Stimulated activated CD8-positive, alpha-beta memory T cell treated with anti-CD3 and anti-CD28 coated beads, Interleukin-12 subunit alpha, Interleukin-12 subunit beta, amount 100 ng/mL, for 1 hour (primary cell): ENCODE data around the gene AOPEP.

Experiments
- DNase-seq: peaks from one replicate; pipeline ENCODE4 v3.0.0-alpha.2; 2020; ENCODE audit warnings: low read depth

Gene AOPEP

DNA sequence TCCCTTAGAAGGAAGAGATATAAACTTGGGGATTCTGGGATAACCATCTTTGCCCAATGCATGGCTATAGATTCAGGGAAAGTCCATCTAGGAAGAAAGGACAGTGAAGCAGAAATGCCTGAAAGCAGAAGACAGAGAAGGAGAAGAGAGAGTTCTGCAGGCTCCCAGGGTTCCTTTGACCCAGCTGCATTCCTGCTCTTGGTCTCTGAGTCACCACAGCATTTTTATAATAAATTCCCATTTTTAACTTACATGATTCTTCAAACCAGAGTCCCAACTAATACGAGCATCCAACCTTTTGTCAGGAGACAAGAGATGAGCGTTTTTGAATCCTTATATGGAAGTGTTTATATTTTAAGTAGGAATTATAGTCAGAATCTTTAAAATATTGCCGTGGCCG is 12.0 kb upstream of the AOPEP start:
- DNase-seq, result no peak

DNA sequence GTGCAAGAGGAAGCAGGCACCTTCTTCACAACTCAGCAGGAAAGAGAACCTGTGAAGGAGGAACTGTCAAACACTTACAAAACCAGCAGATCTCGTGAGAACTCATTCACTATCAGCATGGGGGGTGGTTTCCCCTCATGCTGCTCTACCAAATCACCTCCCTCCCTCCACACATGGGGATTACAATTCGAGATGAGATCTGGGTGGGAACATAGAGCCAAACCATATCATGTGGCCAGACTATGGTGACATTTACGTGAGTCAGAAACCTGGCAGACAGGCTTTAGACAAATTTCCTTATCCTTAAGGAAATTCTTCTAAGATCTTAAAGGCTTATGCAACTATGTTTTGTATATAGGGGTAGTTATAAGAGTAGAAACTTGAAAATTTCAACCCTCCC is 8.7 kb upstream of the AOPEP start:
- no peak for DNase-seq

DNA sequence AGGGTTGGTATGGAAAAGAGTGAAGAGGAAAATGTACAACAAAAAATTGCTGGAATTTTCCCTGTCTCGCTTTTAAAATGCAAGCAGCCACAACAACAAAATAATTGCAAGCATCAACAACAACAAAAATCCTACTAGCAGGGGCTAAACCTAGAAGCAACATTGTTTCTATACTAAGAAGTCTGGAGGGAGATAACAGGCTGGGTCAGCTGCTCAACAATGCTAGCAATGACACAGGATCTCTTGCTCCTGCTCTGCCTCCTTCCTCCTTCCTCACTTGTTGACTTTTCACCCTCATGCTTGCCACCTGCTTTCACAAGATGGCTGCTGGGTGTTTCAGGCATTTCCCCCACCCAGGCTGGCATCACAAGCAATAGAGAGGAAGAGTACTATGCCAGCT is 7.6 kb upstream of the AOPEP start:
- DNase-seq, result no peak

DNA sequence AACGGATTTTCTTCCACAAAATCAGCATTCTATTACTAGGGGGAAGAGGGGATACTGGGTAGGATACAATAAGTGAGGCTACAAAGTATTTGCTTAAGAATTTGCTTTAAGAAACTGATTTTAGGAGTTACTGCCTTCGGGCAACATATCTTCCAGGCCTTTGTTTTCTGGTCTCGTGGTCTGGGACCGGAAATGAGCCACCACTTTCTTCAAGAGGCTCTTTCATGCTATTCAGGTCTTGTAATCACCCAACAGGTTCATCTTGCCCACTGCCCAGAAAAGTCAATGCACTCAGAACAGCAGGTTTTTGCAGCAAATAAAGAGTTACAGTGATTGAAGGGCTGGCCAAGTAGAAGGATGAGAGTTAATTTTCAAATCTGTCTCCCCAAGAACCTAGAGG is 6.6 kb upstream of the AOPEP start:
- DNase-seq, result no peak

DNA sequence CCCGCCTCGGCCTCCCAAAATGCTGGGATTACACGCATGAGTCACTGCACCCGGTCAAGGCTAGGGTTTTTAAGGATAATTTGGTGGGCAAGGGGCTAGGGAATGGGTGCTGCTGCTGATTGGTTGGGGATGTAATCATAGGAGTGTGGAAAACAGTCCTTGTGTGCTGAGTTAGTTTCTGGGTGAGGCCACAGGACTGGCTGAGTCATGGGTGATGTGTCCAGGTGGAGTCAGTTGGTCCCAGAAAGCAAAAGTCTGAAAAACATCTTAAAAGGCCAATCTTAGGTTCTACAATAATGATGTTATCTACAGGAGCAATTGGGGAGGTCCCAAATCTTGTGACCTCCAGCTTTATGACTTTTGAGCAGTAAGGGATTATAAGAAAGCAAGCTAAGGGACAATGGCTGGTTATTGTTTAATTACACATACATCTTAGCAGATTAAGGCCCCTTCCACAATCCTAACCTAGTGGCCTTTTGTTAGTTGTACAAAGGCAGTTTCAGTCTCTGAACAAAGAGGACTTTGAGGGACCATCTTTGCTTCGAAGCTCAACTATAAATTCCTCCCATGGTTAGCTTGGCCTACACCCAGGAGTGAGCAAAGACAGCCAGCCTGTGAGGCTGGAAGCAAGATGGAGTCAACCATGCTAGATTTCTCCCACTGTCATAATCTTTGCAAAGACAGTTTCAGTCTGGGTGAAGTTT is 5.5 kb upstream of the AOPEP start:
- DNase-seq, result no peak

DNA sequence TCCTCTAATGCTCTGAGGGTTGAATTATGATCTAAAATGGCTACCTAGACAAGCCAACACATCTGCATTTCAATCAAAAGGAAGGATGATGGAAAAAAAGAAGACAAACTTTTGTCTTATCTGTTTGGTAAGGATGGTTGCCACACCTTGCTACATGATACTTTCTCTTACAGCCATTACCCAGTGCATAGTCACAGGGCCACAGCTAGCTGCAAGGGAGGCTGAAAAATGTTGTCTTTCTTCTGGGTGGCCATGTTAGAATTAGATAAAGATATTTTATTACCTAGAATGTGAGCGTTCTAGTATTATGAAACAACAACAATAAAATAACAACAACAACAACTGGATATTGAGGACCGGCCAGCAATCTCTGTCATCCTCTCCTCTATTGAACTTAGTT is 4.7 kb upstream of the AOPEP start:
- DNase-seq, result no peak

DNA sequence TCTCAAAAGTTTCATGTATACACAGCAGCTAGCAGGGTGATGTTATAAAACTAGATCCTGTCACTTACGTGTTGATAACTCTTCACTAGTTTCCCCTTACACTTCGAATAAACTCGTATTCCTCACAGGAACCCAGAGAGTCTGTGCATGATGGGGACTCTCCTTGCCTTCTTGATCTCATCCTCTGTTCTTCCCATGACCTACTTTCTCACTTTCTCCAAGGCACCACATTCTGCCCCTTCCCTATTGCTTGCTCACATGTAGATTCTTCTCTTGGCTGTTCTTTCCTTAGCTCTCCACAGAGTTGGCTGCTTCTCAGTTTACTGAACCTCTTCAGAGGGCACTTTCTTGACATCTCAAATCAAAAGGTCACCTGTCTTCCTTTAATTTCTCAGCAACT is 1.2 kb upstream of the AOPEP start:
- no peak for DNase-seq

DNA sequence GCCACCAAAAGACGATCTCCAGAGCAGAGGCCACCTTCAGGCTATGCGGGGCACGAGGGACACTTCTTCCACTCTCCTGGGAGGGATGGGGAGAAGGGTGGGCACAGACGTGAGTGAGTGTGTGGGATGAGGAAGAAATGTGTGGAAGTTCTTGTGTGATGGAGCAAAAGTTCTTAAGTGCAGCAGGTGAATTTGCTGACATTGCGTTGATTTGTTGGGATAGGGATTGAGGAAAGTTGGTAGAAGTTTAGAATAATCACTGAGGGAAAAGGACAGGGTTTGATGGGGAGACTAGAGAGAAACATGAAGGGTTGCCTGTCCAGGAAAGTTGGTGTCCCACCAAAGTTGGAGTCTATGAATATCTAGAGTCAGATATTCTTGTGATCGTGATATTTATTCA is 2.2 kb downstream of the AOPEP start:
- no peak for DNase-seq

DNA sequence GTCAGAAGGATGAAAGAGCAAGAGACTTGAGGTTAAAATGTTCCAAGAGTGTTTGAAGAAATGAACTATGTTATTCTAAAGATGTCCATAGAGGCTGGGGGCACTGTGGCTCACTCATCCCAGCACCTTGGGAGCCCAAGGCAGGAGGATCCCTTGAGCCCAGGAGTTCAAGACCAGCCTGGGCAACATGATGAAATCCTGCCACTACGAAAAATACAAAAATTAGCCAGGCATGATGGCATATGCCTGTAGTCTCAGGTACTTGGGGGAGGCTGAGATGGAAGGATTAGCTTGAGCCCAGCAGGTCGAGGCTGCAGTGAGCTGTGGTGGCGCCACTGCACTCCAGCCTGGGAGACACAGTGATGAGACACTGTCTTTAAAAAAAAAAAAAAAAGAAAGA is 2.7 kb downstream of the AOPEP start:
- DNase-seq, result no peak

DNA sequence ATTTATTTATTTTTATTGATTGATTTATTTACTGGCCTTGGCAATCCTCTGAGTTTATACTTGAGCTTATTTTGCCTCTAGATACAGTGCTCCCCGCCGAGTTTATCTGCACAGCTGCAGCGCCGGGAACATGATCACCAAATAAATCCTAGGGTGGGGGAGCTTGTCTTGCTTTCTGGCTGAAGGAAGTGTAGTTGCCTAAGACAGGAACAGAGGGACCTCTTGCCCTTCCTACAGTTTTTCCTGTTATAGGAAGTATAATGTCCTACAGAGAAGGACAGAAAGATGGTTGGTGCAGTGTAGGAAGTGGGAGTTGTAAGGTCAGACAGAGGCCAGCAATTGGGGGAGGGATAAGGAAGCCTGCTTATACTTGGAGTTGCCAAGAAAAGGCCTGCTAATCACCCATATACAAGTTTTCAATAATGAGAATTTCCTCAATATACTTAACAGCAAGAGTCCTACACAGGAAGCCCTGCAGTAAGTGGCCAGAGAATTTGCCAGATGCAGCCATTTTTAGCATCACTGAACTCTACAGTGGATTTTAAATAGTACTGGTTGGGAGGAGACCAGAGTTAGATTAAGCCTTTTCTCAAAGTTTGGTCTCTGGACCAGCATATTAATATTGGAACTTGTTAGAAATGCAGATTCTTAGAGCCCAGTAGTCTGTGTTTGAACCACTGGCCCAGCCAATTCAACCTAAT is 7.7 kb downstream of the AOPEP start:
- DNase-seq, result no peak

DNA sequence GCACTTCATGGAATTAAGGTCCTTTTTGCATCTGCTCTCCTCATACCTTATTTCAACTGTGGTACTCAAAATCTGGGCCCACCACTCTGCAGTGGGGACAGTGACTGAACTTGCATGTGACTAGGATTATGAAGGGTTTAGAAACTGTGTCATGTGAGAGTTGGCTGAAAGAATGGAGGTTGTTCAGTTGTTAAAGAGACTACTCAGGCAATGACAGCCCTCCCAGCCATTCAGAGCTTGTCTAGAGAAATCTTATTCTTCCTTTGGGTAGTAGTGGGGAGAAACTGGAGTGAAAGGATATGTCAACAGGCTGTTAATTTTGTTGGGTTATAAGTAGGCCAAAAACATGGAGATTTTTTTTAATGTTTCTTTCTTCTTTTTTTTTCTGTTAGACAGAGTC is 10.3 kb downstream of the AOPEP start:
- DNase-seq, result no peak

DNA sequence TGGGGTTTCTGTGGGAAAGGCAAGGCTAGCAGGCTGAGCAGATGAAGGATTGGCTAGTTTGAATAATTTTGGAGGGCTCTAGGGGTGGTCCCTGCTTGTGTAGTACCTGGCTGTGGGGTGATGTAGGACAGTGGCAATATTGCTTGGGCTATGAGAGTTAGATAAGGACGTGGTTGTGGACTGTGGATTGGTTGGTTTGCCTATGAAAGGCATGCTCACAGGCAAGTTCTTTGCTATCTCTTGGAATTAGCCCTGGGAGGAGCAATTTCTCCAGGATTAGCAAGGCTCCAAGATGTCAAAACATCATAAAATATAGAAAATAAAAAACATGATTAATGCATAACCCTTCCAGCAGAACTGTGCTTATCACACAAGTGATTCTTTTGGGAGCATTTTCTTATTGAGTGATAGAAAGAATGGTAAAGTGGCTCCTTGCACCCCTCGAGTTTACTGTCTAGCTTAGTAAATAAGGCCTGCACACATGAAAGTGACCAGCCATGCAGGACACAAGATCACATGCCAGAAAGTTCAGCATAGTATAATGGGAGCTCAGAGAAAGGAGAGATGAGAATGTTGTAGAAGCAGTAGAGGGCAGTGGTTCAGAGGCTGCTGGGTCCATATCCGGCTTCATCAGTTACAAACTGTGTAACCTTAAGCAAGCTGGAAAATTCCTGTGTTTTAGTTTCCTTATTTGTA is 13.8 kb downstream of the AOPEP start:
- no peak for DNase-seq

DNA sequence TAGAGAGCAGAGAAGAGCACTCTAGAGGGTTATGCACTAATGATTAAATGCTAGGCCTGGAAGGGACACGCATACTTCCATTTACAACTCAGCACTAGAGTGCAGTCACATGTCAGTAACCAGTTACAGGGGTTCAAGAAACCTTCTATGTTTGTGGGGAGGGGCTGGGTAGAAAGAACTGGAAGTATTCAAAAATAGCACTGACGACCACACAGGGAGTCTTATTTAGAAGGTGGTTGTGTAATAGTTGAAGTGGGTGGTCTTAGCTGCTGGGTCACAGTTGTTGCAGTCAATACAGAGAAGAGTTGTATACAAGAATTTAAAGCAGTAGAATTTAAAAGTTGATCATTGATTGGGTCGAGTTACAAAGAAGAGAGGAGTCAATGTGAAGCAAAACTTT is 15.4 kb downstream of the AOPEP start:
- no peak for DNase-seq

DNA sequence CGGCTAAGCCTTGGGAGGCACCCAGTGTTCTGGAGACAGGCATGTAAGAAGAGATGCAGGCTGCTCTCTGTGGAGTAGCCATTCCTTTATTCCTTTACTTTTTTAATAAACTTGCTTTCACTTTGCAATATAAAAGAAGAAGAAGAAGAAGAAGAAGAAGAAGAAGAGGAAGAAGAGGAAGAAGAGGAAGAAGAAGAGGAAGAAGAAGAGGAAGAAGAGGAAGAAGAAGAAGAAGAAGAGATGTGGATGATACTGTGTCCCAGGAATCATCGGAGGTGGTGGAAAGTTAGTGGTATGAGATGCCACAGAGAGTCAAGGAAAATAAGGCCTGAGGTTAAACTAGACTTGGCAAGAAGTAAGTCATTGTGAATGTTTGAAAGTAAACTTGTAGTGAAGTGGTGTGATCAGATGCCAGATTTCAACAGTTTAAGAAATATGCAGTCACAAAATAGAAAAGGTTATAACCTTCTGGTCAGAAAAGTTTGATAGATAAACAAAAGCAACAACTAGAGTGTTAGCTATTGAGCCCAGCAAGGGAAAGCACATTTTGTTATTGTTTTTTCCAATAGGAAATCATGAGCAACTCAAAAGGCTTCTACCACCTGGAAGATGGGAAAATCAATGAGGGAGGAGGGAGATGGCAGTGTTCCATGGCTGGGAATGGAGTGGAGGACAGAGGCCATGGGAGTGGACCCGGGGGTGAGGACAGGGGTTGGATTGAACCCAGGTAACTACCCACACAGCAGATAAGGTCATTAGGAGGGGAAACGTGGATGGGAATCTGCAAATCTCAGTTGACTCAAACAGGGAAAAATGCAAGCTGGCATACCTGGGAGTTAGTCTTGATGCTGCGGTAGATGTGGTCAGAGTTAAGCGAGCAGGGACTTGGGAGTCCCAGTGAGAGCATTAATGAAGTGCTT is 16.8 kb downstream of the AOPEP start:
- DNase-seq, result no peak

DNA sequence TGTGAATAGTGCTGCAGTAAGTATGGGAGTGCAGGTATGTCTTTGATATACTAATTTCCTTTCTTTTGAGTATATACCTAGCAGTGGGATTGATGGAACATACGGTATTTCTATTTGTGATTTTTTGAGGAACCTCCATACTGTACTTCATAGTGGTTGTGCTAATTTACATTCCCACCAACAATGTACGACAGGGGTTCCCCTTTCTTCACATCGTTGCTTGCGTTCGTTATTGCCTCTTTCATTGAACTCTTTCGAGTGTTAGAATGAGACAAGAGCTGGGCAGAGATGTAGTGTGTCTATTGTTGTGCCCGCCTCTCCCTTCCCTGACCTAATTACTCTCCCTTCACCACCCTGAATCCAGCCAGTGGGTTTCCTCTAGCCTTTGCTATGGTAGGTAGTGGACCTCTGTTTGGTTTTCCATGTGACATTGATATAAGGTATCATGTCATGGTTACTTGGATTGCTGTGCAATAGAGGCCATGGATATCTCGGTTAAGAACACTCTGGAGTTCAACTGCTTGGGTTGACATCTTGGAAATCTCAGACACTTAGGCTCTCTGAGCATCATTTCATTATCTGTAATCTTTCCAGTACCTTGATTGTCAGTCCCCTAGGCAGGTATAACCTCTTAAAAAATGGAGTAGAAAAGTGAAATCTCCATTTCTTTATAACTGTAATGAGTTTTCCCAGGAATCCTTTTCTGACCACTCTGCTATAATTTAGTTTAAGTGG is 19.5 kb downstream of the AOPEP start:
- no peak for DNase-seq

DNA sequence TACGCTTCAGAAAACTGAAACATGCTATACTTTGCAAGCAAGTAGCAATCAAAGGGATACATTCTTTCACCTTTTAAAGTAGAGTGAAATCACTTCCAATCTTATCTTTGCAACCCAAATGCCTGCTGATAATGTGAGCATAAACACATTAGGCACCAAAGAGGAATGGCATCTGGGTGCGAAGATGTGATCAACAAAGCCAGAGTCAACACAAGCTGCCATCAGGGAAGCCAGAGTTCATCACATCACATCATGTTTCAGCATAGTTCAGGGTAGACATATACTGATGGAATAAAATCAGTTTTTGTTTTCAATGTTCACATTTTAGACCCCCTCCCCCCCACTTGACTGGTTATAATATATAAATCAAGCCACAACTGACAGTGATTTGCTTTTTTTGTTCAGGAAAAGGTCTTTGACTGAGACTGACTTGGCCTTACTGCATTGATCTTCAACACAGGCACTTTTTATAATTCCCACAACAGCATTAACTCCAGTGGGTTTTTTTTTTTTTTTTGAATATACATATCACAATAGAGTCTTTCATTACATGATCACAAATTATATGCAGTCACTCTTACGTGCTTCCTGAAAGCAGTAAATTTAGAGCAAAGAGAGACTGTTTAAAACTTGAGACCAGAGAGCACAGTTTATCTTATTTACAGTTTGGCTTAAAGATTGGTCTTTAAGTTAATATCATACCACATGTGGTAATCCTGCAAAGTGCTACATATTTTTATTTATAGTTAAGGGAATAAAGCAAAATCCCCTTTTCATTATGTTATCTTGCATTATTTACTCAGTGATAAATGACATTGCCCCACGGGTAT is 20.3 kb downstream of the AOPEP start:
- no peak for DNase-seq

DNA sequence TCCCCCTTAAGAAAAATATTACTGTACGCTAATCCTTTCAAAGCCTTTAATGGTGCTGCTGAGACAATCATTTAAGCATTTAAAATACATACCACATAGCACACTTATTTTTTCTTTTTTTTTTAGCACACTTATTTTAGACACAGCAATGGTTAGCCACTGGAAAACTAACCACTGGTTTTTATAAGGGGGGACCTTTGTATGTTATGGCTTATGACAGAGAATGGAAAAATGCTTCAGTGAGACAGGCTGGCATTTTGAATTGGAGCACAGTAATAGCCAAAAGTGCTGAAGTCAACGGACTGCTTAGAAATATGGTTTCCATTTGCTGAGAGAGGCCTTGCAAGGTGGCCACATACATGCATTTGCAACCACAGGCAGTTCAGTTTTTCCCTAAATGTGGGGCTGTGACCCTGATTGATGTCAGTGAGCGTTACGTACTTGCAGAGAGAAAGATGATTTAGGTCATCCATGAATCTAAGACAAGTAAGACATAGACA is 28.5 kb downstream of the AOPEP start:
- no peak for DNase-seq

DNA sequence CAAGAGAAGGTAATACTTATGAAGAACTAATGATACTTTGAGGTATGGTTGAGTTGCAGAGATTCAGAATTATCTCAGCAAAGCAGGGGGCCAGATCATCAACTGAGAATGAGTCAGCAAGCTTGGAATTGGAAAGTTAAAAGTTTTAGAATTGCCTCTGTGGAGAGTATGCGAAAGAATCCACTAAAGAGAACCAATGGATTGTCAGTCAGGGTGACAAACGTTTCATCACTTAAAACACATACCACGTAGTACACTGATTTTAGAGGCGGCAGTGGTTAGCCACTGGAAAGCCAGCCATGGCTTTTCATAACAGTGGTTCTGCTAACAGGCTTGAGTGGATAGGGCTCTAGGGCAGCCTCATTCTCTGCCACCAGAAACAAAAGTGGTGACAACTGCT is 30.7 kb downstream of the AOPEP start:
- DNase-seq, result no peak

DNA sequence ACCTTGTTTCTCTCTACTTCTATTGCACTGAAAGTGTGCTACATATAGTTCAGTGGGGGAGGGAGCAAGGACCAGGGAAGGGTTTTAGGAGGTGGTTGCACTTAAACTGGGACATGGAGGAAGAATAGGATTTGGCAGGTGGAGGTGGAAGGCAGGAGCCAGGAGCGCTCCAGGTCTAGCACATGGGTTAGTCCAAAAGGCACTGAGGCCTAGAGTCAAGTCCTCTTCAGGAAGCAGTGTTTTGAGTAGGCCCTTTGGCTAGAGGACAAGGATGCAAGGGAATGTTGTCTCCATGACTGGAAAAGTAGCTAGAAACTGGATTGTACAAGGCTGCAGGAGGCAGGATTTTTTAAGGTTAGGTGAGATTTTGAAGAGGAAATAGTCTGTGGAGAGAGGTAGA is 31.5 kb downstream of the AOPEP start:
- no peak for DNase-seq

DNA sequence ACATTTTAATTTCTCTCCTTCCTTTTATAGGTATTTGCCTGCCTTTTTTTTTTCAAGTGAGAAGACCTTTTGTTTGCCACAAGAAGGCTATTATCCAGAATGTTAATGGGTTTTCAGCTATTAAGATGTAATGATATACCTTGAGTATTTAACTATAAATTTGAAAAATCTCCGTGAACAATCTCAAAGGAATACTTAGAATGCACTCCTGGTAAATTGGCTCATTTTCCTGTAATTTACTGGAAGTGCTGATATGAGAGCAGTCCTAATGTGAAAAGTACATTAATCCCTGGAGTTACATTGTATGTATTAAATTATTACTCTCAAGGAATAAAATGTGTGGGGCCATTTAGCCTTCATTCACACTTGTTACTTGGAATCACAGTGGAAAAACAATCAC is 32.4 kb downstream of the AOPEP start:
- no peak for DNase-seq

DNA sequence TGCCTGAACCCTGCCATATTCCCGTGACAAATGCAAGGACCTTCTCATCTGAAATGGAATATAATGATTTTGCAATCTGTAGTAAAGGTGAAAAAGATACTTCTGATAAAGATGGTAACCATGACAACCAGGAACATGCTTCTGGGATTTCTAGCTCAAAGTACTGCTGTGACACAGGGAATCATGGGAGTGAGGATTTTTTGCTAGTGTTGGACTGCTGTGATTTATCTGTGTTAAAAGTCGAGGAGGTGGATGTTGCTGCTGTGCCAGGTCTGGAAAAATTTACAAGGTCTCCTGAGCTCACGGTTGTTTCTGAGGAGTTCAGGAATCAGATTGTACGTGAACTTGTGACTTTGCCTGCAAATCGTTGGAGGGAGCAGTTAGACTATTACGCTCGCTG is 33.5 kb downstream of the AOPEP start:
- DNase-seq, result no peak
